ENCODE measurements around the gene TCEA2.

Gene TCEA2

DNA sequence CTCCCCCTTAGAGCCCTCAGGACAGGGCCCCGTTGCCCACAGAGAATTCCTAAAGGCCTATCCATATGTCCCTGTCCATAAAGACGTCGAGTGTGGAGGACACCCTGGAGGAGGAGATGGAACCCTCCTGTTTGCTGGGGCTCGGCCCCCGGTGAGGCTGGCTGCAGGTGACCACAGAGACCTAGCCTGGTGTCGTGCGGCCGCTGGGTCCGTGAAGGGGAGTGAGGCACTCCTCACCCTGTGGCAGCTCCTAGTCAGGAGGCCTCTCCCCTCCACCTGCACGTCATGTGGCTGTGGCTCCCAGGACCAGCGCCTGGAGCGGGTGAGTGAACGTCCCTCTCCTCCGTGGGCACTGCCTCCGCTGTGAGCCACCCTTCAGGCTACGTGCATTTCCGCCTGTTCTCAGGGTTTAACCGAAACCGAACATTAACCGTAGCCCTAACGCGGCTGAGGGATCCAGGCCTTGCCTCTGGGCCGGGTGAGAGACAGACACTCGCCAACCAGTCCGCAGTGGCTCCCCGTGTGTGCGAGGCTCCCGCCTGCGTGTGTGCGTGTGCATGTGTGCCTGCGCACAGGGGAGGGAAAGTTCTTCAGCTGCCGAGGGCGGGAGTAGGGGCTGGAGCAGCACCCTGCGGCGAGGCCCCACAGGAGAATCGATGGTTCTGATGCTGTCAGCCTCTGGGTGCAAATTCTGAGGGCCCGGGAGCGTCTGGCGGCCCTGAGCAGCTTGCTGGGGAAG, 5.9 kb upstream of the TCEA2 start:
- DNase-seq = no peak
- no peak for TF ChIP-seq POLR2A (IDR thresholded peaks at IDR 0.05; ENCODE audit: low read length)

DNA sequence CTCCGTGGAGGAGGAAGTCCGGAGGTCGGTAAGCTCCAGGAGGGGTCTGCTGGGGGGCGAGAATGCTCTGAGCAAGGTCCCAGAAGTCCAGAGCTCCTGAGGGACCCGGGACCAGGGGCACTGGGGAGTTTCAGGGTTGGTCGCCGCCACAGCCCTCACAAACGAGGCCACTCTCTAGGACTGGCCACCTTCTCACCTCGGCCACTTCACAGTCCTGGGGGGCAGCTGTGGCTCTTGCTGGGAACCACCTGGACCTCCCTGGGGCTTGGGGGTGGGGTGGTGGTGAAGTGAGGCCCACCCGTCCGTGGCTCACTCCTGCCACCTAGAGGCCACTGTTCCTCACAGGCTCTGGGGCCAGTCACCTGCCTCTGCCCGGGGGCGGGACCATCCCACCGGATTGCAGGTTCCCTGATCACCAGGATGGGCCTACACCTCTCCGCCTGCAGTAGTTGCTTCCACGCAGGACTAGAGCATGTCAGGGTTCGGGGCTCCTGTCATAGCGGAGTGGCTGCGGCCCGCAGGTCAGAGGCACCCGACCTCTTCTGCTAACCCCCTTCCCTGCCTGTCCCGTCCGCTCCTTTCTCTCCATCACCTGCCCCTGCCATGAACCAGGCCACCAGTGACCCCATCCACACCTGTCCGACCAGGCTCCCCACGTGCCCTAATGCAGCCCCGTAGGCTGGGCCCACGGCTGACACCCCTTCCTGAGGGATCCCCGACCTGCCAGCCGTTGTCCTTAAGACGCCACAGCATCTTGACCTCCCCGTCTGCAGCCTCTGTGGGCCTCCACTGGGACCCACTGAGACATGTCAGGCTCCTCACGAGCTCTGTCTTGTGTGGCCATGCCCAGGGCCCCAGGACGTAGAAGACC, 5.1 kb upstream of the TCEA2 start:
- peak; percentile 56 to 73 for DNase-seq
- no peak for TF ChIP-seq POLR2A (IDR thresholded peaks at IDR 0.05; ENCODE audit: low read length)

DNA sequence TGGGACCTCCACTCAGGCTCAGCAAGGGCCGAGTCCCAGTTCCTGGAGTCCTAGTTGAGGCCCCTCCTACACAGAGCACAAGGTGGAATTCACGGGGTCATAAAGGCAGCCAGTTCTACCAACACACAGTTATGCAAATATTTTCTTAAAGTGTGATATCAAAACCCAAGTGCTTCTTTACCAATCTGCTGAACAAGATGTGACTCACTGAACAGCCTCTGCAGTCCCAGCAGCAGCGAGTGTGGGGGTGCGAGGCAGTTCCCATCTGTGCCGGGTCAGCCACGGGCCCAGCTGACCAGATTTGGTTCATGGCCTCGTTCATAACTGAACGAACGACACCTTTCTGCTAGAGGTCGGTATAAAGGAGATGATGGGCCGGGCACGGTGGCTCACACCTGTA, 4.5 kb upstream of the TCEA2 start:
- DNase-seq = no peak

DNA sequence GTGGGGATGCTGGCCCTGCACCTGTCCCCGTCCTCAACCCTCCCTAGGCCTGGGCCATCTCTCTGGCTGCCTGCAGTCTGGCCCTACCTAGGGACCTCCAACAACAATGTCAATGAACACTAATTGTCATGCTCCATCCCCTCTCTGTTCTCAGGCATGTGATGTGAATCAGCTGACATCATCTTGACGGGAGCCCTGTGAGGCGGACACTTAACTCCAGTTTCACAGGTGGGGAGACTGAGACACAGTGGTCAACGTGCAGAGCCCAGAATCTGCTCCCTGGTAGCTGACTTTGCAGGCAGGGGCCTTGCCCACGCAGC, 762 bp upstream of the TCEA2 start:
- no peak for TF ChIP-seq GATA1 (IDR thresholded peaks at IDR 0.05; ENCODE audit: low read depth, low read length)
- TF ChIP-seq POLR2A (IDR thresholded peaks at IDR 0.05; ENCODE audit: low read length) = no peak
- DNase-seq = no peak

More for the DNA sequence above, 4.5 kb upstream of the TCEA2 start:
- TF ChIP-seq POLR2A (IDR thresholded peaks at IDR 0.05; ENCODE audit: low read length) = no peak
- TF ChIP-seq GATA1 (IDR thresholded peaks at IDR 0.05; ENCODE audit: low read depth, low read length) = no peak

DNA sequence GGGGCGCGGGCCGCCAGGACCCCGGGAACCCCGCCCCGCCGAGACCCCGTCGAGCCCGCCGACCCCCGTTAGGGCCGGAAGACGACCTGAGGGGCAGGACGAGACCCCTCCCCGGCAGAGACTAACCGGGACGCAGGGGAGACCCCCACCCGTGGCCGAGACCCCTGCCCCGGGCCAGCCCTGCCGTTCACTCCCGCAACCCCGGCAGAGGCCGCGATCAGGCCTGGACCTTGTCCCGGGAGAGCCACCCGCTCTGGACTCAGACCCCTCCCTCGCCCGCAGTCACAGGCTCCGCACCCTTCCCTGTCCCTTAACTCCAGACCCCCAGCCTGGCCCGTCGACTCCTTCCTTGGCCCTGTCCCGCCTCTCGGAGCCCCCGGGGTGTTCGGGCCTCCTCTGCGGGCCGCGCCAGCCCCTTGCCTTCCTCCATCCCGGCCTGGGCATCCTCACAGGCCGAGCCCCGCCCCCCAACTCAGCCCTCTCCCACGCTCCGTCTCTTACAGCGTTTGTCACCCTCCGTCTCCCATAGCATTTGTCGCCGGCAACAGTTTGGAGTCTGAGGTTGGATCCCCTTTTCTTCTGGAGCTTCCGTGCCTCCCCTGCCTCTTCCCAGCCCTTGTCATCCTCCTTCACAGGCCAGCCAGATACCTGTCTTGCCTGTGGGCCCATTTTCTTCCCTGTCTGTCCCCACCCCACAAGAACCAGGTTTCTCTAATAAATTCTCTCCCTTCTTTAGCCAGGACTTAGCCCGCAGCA, 569 bp downstream of the TCEA2 start:
- no peak for DNase-seq
- no peak for TF ChIP-seq POLR2A (IDR thresholded peaks at IDR 0.05; ENCODE audit: low read length)
- TF ChIP-seq GATA1 (IDR thresholded peaks at IDR 0.05; ENCODE audit: low read depth, low read length) = no peak

DNA sequence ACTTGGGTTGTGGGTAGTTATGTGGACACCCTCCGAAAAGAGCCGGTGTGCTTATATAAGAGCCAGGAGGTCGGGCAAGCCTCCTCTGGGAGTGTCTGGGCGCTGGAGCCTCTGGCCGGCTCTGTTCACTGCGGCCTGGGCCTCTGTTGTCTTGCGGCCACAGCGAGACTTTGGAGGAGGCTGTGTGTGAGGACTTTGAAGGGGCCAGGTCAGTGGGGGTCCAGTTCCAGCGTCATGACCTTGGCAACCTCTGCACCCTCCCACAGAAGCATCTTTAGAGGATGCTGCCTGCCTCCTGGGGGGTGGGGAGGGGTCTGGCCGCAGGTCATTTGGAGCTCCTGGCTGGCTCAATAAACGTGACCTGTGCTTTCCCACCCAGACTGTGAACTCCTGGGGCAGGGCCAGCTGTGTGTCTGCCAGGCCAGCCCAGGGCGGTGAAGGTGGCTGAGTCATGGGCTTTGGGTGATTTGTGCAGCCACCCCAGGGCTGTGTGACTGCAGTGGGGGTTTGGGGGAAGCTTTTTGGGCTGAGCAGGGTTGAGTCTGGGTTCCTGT, 1.2 kb downstream of the TCEA2 start:
- TF ChIP-seq POLR2A (IDR thresholded peaks at IDR 0.05; ENCODE audit: low read length) = no peak
- no peak for TF ChIP-seq GATA1 (IDR thresholded peaks at IDR 0.05; ENCODE audit: low read depth, low read length)

DNA sequence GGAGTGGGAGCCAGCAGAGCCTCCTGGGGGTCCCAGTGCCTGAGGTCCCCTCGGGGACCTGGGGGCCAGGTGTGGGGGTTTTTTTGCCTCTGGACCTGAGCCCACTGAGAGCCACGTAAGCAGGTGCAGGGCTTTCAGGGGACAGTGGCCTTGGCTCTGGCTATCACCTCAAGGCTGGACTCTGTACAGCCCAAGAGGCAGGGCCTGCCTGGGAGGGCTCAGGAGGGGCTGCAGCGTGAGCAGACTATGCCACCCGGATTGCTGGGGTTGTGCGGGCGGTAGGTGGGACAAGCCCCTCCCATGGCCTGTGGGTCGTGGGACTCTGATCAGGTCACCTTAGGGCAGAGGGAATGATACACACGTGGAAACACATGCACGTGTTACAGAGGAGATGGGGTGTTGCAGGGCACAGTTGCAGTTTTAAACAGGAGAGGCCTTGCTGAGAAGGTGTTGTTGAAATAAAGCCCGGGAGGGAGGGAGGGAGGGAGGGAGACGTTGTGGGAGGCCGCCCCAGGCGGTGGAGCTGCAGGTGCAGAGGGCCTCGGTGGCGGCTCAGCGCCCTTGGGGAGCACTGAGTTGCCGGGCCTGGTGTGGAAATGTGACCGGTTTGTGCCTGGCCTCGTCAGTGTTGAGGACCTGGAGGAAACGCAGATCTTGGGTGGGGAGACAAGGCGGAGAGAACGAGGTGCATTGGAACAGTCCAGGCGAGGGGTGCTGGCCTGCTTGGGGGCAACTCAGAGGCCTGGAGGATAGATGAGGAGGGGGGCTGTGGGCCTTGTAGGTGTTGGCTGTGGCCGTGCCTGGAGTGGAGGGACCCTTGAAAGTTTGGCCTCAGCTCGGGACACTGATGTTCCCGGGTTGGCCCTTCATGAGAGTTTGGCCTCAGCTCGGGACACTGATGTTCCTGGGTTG, 2.3 kb downstream of the TCEA2 start:
- TF ChIP-seq GATA1 (IDR thresholded peaks at IDR 0.05; ENCODE audit: low read depth, low read length) (no peak), POLR2A (IDR thresholded peaks at IDR 0.05; ENCODE audit: low read length) (no peak)
- no peak for DNase-seq

More for the DNA sequence above, 1.2 kb downstream of the TCEA2 start:
- DNase-seq = peak in 1 of 2 experiments; percentile 33

DNA sequence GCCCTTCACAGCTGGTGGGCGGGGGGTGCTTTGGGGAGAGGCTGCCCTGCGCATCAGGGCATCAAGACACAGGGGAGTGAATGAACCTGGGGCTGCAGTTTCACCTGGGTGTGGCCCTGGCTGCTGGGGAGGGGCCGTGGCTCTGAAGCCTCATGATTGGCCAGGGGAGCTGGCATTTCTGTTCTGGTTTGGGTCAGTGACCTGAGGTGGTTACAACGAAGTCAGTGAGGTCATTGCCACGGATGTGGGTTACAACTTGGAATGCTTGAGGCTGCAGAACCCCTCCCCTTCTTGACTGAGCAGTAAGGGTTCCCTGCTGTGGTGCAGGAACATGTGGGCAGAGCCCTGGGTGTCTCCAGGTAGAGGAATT, 3.0 kb downstream of the TCEA2 start:
- TF ChIP-seq GATA1 (IDR thresholded peaks at IDR 0.05; ENCODE audit: low read depth, low read length) = no peak
- no peak for TF ChIP-seq POLR2A (IDR thresholded peaks at IDR 0.05; ENCODE audit: low read length)
- peak; percentile 21 to 41 for DNase-seq

DNA sequence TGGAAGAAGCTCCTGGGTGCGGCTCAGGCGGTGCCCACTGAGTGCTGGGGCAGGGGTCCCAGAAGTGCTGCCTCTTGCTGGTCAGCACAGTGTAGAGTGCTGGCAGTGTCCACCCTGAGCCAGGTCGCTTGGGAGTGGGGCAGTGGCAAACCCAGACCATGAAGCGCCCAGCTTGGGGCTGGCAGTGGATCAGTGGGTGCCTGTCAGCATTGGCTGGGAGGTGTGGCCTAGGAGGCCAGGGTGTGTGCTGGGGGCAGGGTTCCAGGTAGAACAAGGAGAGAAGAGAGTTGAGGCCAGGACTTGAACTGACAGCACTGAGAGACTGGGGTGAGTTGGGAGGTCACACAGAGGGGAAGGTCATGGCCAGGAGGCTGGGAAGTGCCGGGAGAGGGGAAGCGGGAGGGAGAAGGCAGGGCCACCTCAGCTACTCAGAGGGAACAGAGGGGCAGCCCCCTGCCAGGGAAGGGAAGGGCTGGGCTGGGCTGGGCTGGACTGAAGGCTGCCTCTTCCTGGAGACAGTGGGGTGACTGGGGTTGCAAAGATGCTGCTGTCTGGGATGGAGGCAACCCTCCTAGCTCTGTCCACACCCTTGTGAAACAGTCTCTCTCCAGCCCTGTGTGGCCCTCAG, 4.1 kb downstream of the TCEA2 start:
- TF ChIP-seq GATA1 (IDR thresholded peaks at IDR 0.05; ENCODE audit: low read depth, low read length) = no peak
- no peak for TF ChIP-seq POLR2A (IDR thresholded peaks at IDR 0.05; ENCODE audit: low read length)
- DNase-seq = no peak

DNA sequence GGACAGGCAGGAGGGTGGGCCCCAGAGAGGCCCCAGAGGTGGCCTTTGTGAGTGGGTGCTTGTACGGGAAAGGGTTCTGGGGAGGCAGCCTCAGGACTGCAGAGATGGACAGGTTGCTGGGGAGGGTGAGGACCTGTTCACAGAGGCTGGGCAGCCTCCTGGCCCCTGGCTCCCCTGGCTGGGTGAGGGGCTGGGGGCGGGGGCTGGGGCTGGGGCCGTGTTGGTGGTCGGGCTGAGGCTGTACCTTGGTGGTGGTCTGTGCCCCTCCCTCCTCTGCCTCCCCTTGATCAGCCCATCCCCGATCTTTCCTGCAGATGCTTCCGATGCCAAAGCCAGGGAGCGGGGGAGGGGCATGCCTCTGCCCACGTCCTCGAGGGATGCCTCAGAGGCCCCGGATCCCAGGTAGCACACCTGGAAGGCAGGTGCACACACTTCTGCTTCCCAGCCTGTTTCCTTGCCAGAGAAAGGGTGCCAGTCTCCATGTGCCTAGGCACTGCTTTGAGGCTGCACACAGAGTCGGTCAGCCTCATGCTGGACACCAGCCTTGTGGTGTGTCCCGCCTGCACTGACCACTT, 4.8 kb downstream of the TCEA2 start:
- no peak for DNase-seq
- TF ChIP-seq GATA1 (IDR thresholded peaks at IDR 0.05; ENCODE audit: low read depth, low read length) (no peak), POLR2A (IDR thresholded peaks at IDR 0.05; ENCODE audit: low read length) (no peak)

DNA sequence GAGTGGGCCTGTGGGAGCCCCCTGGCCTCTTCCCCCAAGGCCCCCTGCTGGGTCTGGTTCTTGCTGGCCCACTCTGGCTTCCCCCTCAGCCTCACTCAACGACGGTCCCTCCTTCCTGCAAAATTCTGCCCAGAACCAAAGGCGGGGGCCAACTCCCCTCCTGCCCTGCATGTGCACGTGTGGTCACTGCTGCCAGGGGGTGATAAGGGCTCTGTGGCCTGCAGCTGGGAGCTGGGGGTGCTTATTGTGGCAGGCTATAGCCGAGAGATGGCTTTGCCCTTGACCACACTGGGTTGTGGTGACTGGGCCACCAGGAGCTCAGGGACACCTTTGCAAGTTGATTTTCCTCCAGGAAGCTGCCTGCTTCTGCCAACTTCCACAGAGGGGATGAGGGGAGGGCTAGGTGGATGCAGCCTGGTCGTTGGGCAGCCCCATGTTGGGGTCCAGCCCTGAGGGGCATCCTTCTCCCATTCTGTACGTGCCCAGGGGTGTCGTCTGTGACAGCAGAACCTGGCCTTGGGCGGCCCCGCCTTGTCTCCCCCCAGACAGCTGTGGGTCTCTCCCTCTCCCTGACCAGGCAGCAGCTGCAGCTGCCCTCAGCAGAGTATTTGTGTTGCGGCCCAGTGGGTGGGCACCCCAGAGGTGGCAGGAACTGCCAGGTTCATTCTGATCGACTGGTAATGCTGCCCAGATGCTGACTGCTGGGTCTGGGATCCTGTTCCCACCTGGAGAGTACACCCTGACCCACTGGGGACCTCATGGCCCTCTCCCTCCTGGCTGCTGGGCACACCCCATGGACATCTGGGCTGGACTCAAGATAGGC, 5.6 kb downstream of the TCEA2 start:
- TF ChIP-seq GATA1 (IDR thresholded peaks at IDR 0.05; ENCODE audit: low read depth, low read length) (no peak), POLR2A (IDR thresholded peaks at IDR 0.05; ENCODE audit: low read length) (no peak)
- peak; percentile 55 to 82 for DNase-seq

DNA sequence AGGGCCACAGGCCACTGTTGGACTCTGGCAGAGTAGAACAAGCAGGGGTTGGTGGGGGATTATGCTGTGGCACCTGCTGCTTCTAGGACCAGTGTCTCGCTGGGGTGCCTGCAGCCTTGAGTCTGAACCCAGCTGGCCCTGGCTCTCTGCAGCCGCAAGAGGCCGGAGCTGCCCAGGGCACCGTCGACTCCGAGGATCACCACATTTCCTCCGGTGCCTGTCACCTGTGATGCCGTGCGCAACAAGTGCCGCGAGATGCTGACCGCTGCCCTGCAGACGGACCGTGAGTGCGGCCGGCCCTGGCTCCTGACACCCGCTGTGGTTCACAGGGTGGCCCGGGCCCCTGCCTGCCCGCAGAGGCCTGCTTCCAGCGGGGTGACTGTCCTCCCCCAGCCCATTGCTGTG, 6.2 kb downstream of the TCEA2 start:
- TF ChIP-seq POLR2A (IDR thresholded peaks at IDR 0.05; ENCODE audit: low read length) (no peak), GATA1 (IDR thresholded peaks at IDR 0.05; ENCODE audit: low read depth, low read length) (no peak)
- no peak for DNase-seq

Measured in erythroblast (primary cell).